MM.1S (cell line): ENCODE data around the gene RARB.

Source experiments
- EZH2 ChIP-seq: fragments of 300-600 bp; sonication (generic); optimal IDR thresholded peaks from 2 replicates; pipeline ENCODE3; 2017; ENCODE audit warnings: low read depth, mild to moderate bottlenecking, antibody characterized with exemption, low read length, mixed read lengths
- TF ChIP-seq, protein P1 (sequence below): fragments of 300-600 bp; sonication (generic); IDR thresholded peaks from 2 replicates; pipeline ENCODE4 v1.5.1; 2016; ENCODE audit warnings: antibody characterized with exemption, low read length, mixed read lengths

DNA sequence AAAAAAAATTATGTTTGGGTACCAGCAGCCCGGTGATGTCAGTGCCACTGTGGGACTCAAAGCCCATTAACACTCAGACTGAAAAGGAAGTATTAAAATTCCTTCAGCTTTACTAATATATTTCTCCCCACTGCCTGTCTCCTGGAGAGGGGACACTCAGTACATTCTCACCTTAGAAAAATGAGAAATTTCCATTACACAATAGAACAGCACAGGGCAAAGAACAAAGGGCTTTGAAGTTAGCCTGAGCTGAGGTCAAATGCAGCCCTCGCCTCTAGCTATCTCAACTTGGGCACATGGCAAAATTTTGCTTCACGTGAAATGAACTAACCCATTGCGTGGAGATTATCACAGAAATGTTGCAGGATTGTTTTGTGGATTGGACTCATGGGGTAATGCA, 80.8 kb downstream of the RARB start:
- TF ChIP-seq, protein P1, sequence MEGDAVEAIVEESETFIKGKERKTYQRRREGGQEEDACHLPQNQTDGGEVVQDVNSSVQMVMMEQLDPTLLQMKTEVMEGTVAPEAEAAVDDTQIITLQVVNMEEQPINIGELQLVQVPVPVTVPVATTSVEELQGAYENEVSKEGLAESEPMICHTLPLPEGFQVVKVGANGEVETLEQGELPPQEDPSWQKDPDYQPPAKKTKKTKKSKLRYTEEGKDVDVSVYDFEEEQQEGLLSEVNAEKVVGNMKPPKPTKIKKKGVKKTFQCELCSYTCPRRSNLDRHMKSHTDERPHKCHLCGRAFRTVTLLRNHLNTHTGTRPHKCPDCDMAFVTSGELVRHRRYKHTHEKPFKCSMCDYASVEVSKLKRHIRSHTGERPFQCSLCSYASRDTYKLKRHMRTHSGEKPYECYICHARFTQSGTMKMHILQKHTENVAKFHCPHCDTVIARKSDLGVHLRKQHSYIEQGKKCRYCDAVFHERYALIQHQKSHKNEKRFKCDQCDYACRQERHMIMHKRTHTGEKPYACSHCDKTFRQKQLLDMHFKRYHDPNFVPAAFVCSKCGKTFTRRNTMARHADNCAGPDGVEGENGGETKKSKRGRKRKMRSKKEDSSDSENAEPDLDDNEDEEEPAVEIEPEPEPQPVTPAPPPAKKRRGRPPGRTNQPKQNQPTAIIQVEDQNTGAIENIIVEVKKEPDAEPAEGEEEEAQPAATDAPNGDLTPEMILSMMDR = no peak
- no peak for TF ChIP-seq EZH2
